Measurements from ENCODE around the gene PSRC1. TPM values are rescaled to one million over a fixed set of nuclear protein-coding genes. Genes with fewer than 3 reads are reported as not detected.

PSRC1 gene
- total RNA-seq, 2 experiments from 2014 or later, result 40.7 to 42.7 TPM

GRCh38 chr1:109304226-109304920 lies 21.4 kb upstream of the PSRC1 start:
- Histone ChIP-seq H3K9me2 (ENCODE audit: insufficient read depth, low read length) (no peaks in the 10 kb centered on the region), H3K27ac (ENCODE audit: low read depth, low read length, poor library complexity, severe bottlenecking) (no peak overlapping the region), H3K4me3 (ENCODE audit: low read depth, low read length, poor library complexity, severe bottlenecking) (no peak overlapping the region), H3K4me1 (ENCODE audit: insufficient read depth, low read length, poor library complexity, severe bottlenecking) (peaks cover 42% of the 10 kb centered on the region), H3K4me2 (ENCODE audit: low read length) (no peak overlapping the region), H3K79me2 (ENCODE audit: insufficient read depth, low read depth, low read length) (no peaks in the 10 kb centered on the region), H3K36me3 (ENCODE audit: insufficient read depth, low read length) (no peaks in the 10 kb centered on the region), H4K20me1 (ENCODE audit: insufficient read depth, low read length) (no peaks in the 10 kb centered on the region), H2AFZ (ENCODE audit: low read length) (no peak overlapping the region), H3K9me3 (ENCODE audit: low read length) (no peaks in the 10 kb centered on the region)
- POLR2A ChIA-PET, result interaction anchor here (0.6 kb wide), 1 partner anchor 87 kb away, joined by 3 read pairs; no protein-coding TSS in a partner anchor
- CTCF ChIA-PET (ENCODE audit: unreplicated experiment), result interaction anchor here (1.0 kb wide), 1 partner anchor 46 kb away, joined by 3 read pairs; no protein-coding TSS in a partner anchor
- DNase-seq (ENCODE audit: low spot score), result no peak
- intact Hi-C loops (cut with micrococcal nuclease; ENCODE audit: unreplicated experiment), result no loop called here
- no TSS peak for BruUV-seq (replicated peaks)
- TF ChIP-seq CTCF (conservative IDR thresholded peaks at IDR 0.05; ENCODE audit: low read length) (no peak), EZH2phosphoT487 (IDR thresholded peaks at IDR 0.05; ENCODE audit: borderline replicate concordance, low read depth, low read length) (no peak)

- POLR2A ChIA-PET, result no interaction called here
- peaks cover 18% of the 10 kb centered on the region for H3K4me1 ChIP-seq (ENCODE audit: insufficient read depth, low read length, poor library complexity, severe bottlenecking)
Observed at GRCh38 chr1:109301874-109302273, 18.9 kb upstream of the PSRC1 start.

More at GRCh38 chr1:109301874-109302273, 18.9 kb upstream of the PSRC1 start:
- H4K20me1 ChIP-seq (ENCODE audit: insufficient read depth, low read length), result no peaks in the 10 kb centered on the region
- no peak overlapping the region for H3K4me2 ChIP-seq (ENCODE audit: low read length)
- no peak overlapping the region for H3K4me3 ChIP-seq (ENCODE audit: low read depth, low read length, poor library complexity, severe bottlenecking)
- no peak for DNase-seq (ENCODE audit: low spot score)
- TF ChIP-seq CTCF (conservative IDR thresholded peaks at IDR 0.05; ENCODE audit: low read length) (no peak), EZH2phosphoT487 (IDR thresholded peaks at IDR 0.05; ENCODE audit: borderline replicate concordance, low read depth, low read length) (no peak)
- H3K36me3 ChIP-seq (ENCODE audit: insufficient read depth, low read length), result no peaks in the 10 kb centered on the region
- CTCF ChIA-PET (ENCODE audit: unreplicated experiment), result no interaction called here
- H3K9me3 ChIP-seq (ENCODE audit: low read length), result no peaks in the 10 kb centered on the region
- H3K27ac ChIP-seq (ENCODE audit: low read depth, low read length, poor library complexity, severe bottlenecking), result no peak overlapping the region
- H2AFZ ChIP-seq (ENCODE audit: low read length), result no peak overlapping the region
- intact Hi-C loops (cut with micrococcal nuclease; ENCODE audit: unreplicated experiment), result no loop called here
- no TSS peak for BruUV-seq (replicated peaks)
- H3K79me2 ChIP-seq (ENCODE audit: insufficient read depth, low read depth, low read length), result no peaks in the 10 kb centered on the region
- no peaks in the 10 kb centered on the region for H3K9me2 ChIP-seq (ENCODE audit: insufficient read depth, low read length)

Measured in OCI-LY7 (cell line).